GM23338 (cell line): Measurements from ENCODE around the gene EPS8. TPM values are rescaled to one million over a fixed set of nuclear protein-coding genes. Genes with fewer than 3 reads are reported as not detected.

Source experiments
- ATAC-seq: fragments of 200-7000 bp; cut with Tn5 transposase; 3 replicates; pipeline ENCODE4 v1.9.1; 2020
- DNase-seq: peaks from one replicate; pipeline ENCODE4 v3.0.0-alpha.2; 2015; ENCODE audit warnings: low spot score
- H2AFZ ChIP-seq: fragments of 200-600 bp; sonication (generic); 2 replicates; pipeline ENCODE4 v1.8.0; 2016; ENCODE audit warnings: antibody characterized with exemption, mild to moderate bottlenecking, moderate library complexity
- H3F3A ChIP-seq: fragments of 200-600 bp; sonication (generic); replicated peaks from 2 replicates; pipeline ENCODE4 v1.8.0; 2017; ENCODE audit warnings: antibody characterized with exemption, mixed run types, low read depth
- H3K27ac ChIP-seq: fragments of 200-600 bp; sonication (generic); 2 replicates; pipeline ENCODE4 v1.6.1; 2016; ENCODE audit warnings: low read depth
- H3K27me3 ChIP-seq: fragments of 200-600 bp; sonication (generic); 2 replicates; pipeline ENCODE4 v1.8.0; 2016; ENCODE audit warnings: mild to moderate bottlenecking, mixed run types, moderate library complexity; ENCODE audit not compliant: insufficient read depth
- H3K36me3 ChIP-seq: fragments of 200-600 bp; sonication (generic); 2 replicates; pipeline ENCODE4 v1.8.0; 2016; ENCODE audit warnings: mild to moderate bottlenecking; ENCODE audit not compliant: insufficient read depth
- H3K4me1 ChIP-seq: fragments of 200-600 bp; sonication (generic); 2 replicates; pipeline ENCODE4 v1.8.0; 2016; ENCODE audit warnings: mild to moderate bottlenecking, moderate library complexity; ENCODE audit not compliant: insufficient read depth
- H3K4me2 ChIP-seq: fragments of 200-600 bp; sonication (generic); 2 replicates; pipeline ENCODE4 v1.7.1; 2017; ENCODE audit warnings: mixed run types
- H3K4me3 ChIP-seq: fragments of 200-600 bp; sonication (generic); 2 replicates; pipeline ENCODE4 v1.6.1; 2016; ENCODE audit warnings: mixed run types
- H3K79me2 ChIP-seq: fragments of 200-600 bp; sonication (generic); replicated peaks from 2 replicates; pipeline ENCODE4 v1.8.0; 2017; ENCODE audit warnings: mild to moderate bottlenecking; ENCODE audit not compliant: insufficient read depth
- H3K9me2 ChIP-seq: fragments of 200-600 bp; sonication (generic); 2 replicates; pipeline ENCODE4 v1.8.0; 2017; ENCODE audit not compliant: insufficient read depth
- H4K20me1 ChIP-seq: fragments of 200-600 bp; sonication (generic); replicated peaks from 2 replicates; pipeline ENCODE4 v1.8.0; 2017; ENCODE audit warnings: mild to moderate bottlenecking; ENCODE audit not compliant: insufficient read depth
- H3K27ac Mint-ChIP-seq: 2 replicates; pipeline ENCODE4 v1.8.0; 2020; ENCODE audit warnings: inconsistent platforms, mild to moderate bottlenecking, moderate library complexity, mixed read lengths
- H3K27me3 Mint-ChIP-seq: 3 replicates; pipeline ENCODE4 v1.8.0; 2022; ENCODE audit warnings: low read depth, mild to moderate bottlenecking, moderate library complexity, mixed read lengths, inconsistent platforms; ENCODE audit not compliant: insufficient read depth, poor library complexity
- H3K36me3 Mint-ChIP-seq: 3 replicates; pipeline ENCODE4 v1.8.0; 2021; ENCODE audit warnings: low read depth, mild to moderate bottlenecking, inconsistent platforms, moderate library complexity, mixed read lengths
- H3K4me1 Mint-ChIP-seq: 3 replicates; pipeline ENCODE4 v1.8.0; 2020; ENCODE audit warnings: mild to moderate bottlenecking, inconsistent platforms, mixed read lengths
- H3K4me3 Mint-ChIP-seq: 3 replicates; pipeline ENCODE4 v1.8.0; 2021; ENCODE audit warnings: moderate library complexity, mild to moderate bottlenecking, inconsistent platforms, mixed read lengths
- H3K9me3 Mint-ChIP-seq: 3 replicates; pipeline ENCODE4 v1.8.0; 2020; ENCODE audit warnings: moderate library complexity, mild to moderate bottlenecking, inconsistent platforms, mixed read lengths
- CREB1 ChIP-seq: fragments of 250-450 bp; sonication (Bioruptor Pico); IDR thresholded peaks from 2 replicates; pipeline ENCODE4 v1.5.0; 2020; ENCODE audit warnings: low read depth, mild to moderate bottlenecking, moderate library complexity
- EZH2 ChIP-seq: fragments of 200-600 bp; sonication (generic); IDR thresholded peaks from one replicate; pipeline ENCODE4 v1.8.0; 2017; ENCODE audit warnings: antibody characterized with exemption, mild to moderate bottlenecking, low read depth; ENCODE audit not compliant: unreplicated experiment
- POLR2AphosphoS5 ChIP-seq: IDR thresholded peaks from 2 replicates; pipeline ENCODE4 v1.6.1; 2016; ENCODE audit warnings: antibody characterized with exemption, low read depth
- ZNF331 ChIP-seq: fragments of 250-450 bp; sonication (Bioruptor Pico); IDR thresholded peaks from 2 replicates; pipeline ENCODE4 v1.5.0; 2020; ENCODE audit warnings: low read depth, mild to moderate bottlenecking, moderate library complexity
- ZNF462 ChIP-seq: fragments of 250-450 bp; sonication (Bioruptor Pico); IDR thresholded peaks from 2 replicates; pipeline ENCODE4 v1.5.0; 2020; ENCODE audit warnings: mild to moderate bottlenecking, moderate library complexity
- polyA plus RNA-seq: library from polyadenylated mRNA; unstranded; fragments of >200 nt; fragmentation: Nextera tagmentation; extraction: Ambion mirVana; gene quantifications from 2 replicates; pipeline ENCODE4 v1.2.1, GENCODE V29; 2016
- total RNA-seq: library from RNA; depleted of rRNA; stranded (reverse); fragments of >200 nt; shearing (Covaris generic); gene quantifications from 2 replicates; pipeline ENCODE4 v1.2.3, GENCODE V29; 2014

EPS8 gene
- total and polyA plus RNA-seq, 2 experiments from 2014 or later, result 3.5 to 5.4 TPM

DNA sequence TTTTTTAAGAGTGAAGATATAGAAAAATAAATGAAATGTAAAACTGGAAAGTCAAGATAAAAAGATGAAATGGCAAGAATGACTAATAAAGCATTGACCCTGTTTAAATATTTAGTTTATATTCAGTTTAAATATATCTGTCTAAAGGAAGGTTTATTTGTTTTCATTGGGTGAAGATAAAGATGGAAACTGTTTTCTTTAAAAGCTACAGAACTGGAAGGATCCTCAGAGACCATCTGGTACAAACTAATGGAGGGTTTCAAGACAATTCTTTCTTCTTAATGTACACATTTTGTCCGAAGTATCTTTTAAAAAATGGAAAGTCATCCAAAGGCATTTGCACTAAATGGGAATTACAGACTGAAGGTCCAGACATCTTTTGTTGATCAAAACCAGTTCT lies 142.6 kb downstream of the EPS8 start (continued):
- no peak for TF ChIP-seq ZNF462 (CRISPR knock-in tag)

DNA sequence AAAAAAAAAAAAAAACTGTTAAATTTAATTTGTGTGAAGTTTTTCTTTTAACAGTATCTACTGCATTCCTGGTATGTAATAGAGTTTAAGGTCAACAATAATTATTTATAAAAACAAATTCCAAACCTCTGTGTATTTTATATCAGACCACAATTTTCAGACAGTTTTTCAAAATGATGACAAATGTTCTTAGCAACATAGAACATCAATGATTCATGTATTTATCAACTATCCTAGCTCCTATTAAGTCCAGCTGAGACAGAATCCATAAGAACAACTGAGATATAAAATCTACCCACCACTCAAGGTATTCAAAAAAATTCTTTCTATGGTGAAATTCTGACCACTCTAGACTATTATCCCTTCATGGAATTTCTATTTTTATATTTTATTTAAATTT lies 144.5 kb downstream of the EPS8 start:
- Histone ChIP-seq H3K4me3 (no peak overlapping the region), H3K4me2 (no peak overlapping the region), H3K9me2 (no peaks in the 10 kb centered on the region), H3F3A (no peaks in the 10 kb centered on the region), H3K27ac (no peak overlapping the region), H3K79me2 (no peaks in the 10 kb centered on the region), H3K4me1 (no peaks in the 10 kb centered on the region), H3K36me3 (no peaks in the 10 kb centered on the region), H3K27me3 (no peaks in the 10 kb centered on the region), H2AFZ (no peak overlapping the region), H4K20me1 (no peaks in the 10 kb centered on the region)
- DNase-seq, result no peak
- H3K4me3 Mint-ChIP-seq, result no peak overlapping the region
- H3K36me3 Mint-ChIP-seq, result no peaks in the 10 kb centered on the region; the same call in 2 of the 3 replicates
- ATAC-seq, result no peak
- TF ChIP-seq CREB1 (CRISPR knock-in tag) (no peak), ZNF331 (CRISPR knock-in tag) (no peak)
- H3K4me1 Mint-ChIP-seq, result no peaks in the 10 kb centered on the region
- no peaks in the 10 kb centered on the region for H3K9me3 Mint-ChIP-seq
- no peak overlapping the region for H3K27ac Mint-ChIP-seq
- peaks cover 1% of the 10 kb centered on the region for H3K27me3 Mint-ChIP-seq

DNA sequence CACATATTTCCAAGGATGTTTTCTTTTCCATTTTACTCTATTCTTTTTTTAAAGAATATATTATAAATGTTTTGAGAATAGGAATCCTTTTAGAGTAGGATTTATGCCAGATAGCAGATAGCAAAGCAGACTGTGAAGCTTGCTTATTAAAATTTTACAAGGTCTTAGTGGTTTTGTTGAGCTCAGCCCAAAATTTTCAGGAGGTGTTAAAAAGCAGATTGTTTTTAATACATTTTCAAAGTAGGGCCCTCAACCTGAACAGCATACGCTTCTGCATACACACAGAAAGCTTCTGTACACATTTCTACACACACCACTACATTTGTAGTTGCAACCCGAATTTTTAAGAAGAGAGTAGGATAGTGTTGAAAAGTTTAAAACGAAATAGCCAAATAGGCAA lies 151.0 kb downstream of the EPS8 start:
- no peaks in the 10 kb centered on the region for H3K27me3 ChIP-seq
- Mint-ChIP-seq H3K4me3 (no peak overlapping the region), H3K27ac (no peak overlapping the region), H3K4me1 (peaks cover 9% of the 10 kb centered on the region), H3K9me3 (no peaks in the 10 kb centered on the region), H3K27me3 (peaks cover 1% of the 10 kb centered on the region), H3K36me3 (no peaks in the 10 kb centered on the region)
- H3K4me2 ChIP-seq, result no peak overlapping the region
- H4K20me1 ChIP-seq, result no peaks in the 10 kb centered on the region
- no peak overlapping the region for H3K4me3 ChIP-seq
- peaks cover 9% of the 10 kb centered on the region for H3K4me1 ChIP-seq
- H3K27ac ChIP-seq, result no peak overlapping the region
- no peaks in the 10 kb centered on the region for H3K79me2 ChIP-seq
- no peak overlapping the region for H2AFZ ChIP-seq
- no peaks in the 10 kb centered on the region for H3K9me2 ChIP-seq
- DNase-seq (no peak), ATAC-seq (no peak)
- no peaks in the 10 kb centered on the region for H3K36me3 ChIP-seq
- no peaks in the 10 kb centered on the region for H3F3A ChIP-seq
- TF ChIP-seq EZH2 (no peak), POLR2AphosphoS5 (no peak), ZNF462 (CRISPR knock-in tag) (no peak)
